HEK293 (cell line): ENCODE results near the gene OR6C65.
"Not testable (repeated sequence)": the region's sequence is repeated elsewhere in the genome, so short reads cannot be mapped to it uniquely, and the experiment has no call there.

Source experiments
- CTCF ChIA-PET: fragments of 350-600 bp; formaldehyde crosslinking; extraction: SDS; loops from one replicate; lab custom pipeline; 2021; ENCODE audit warnings: antibody characterized with exemption; lab: Yijun Ruan, JAX
- POLR2A ChIA-PET: fragments of 300-600 bp; formaldehyde crosslinking; extraction: SDS; loops from one replicate; lab custom pipeline; 2020; ENCODE audit warnings: antibody characterized with exemption, inconsistent platforms; lab: Yijun Ruan, JAX
- H3K27ac ChIP-seq: fragments of 200-500 bp; sonication (Bioruptor generic); 2 replicates; pipeline ENCODE4 v1.5.1; 2014; ENCODE audit warnings: low read depth, low read length, control low read depth, inconsistent platforms; ENCODE audit errors: extremely low read depth
- H3K36me3 ChIP-seq, 2 experiments: fragments of 200-500 bp in 1 of 2; sonication (Bioruptor generic) in 1 of 2; 1 replicate in 1 of 2; 2 replicates in 1 of 2; pipeline ENCODE4 v1.5.1; 2014 to 2017; ENCODE audit warnings: inconsistent platforms in 2 of 2, low read length in 2 of 2; ENCODE audit not compliant: control insufficient read depth in 2 of 2, insufficient read depth in 1 of 2
- H3K4me1 ChIP-seq: fragments of 200-500 bp; sonication (Bioruptor generic); 2 replicates; pipeline ENCODE4 v1.5.1; 2014; ENCODE audit warnings: mild to moderate bottlenecking, low read length, inconsistent platforms; ENCODE audit not compliant: control insufficient read depth, insufficient read depth
- H3K4me3 ChIP-seq: 2 replicates; pipeline ENCODE4 v1.5.1; 2011; ENCODE audit warnings: low read depth, mild to moderate bottlenecking, control low read depth, low read length, moderate library complexity
- H3K9me3 ChIP-seq: fragments of 200-500 bp; sonication (Bioruptor generic); 2 replicates; pipeline ENCODE4 v1.5.1; 2014; ENCODE audit warnings: low read depth, low read length, inconsistent platforms; ENCODE audit not compliant: control insufficient read depth, insufficient read depth
- INSM2 ChIP-seq: fragments of 450-650 bp; formaldehyde crosslinking; IDR thresholded peaks from 2 replicates; pipeline ENCODE4 v1.5.1; 2016; ENCODE audit warnings: missing biosample characterization, missing genetic modification characterization
- OSR2 ChIP-seq: fragments of 450-650 bp; formaldehyde crosslinking; IDR thresholded peaks from 2 replicates; pipeline ENCODE4 v1.5.1; 2016; ENCODE audit warnings: missing biosample characterization, missing genetic modification characterization
- PATZ1 ChIP-seq: fragments of 450-650 bp; formaldehyde crosslinking; IDR thresholded peaks from 2 replicates; pipeline ENCODE4 v1.5.1; 2016; ENCODE audit warnings: missing biosample characterization, missing genetic modification characterization
- PRDM10 ChIP-seq: fragments of 450-650 bp; formaldehyde crosslinking; IDR thresholded peaks from 2 replicates; pipeline ENCODE4 v1.5.1; 2016; ENCODE audit warnings: missing biosample characterization, missing genetic modification characterization
- ZBTB20 ChIP-seq: fragments of 450-650 bp; formaldehyde crosslinking; IDR thresholded peaks from 2 replicates; pipeline ENCODE4 v1.5.1; 2016; ENCODE audit warnings: missing biosample characterization, missing genetic modification characterization
- ZBTB44 ChIP-seq: fragments of 450-650 bp; IDR thresholded peaks from 2 replicates; pipeline ENCODE4 v1.5.1; 2018; ENCODE audit warnings: missing biosample characterization, mild to moderate bottlenecking, missing genetic modification characterization
- ZBTB8A ChIP-seq: fragments of 450-650 bp; formaldehyde crosslinking; IDR thresholded peaks from 2 replicates; pipeline ENCODE4 v1.5.1; 2016; ENCODE audit warnings: missing biosample characterization, missing genetic modification characterization
- ZNF140 ChIP-seq: fragments of 450-650 bp; formaldehyde crosslinking; IDR thresholded peaks from 2 replicates; pipeline ENCODE4 v1.5.1; 2016; ENCODE audit warnings: missing biosample characterization, missing genetic modification characterization
- ZNF146 ChIP-seq: fragments of 450-650 bp; formaldehyde crosslinking; IDR thresholded peaks from 2 replicates; pipeline ENCODE4 v1.5.1; 2016; ENCODE audit warnings: missing biosample characterization, missing genetic modification characterization
- ZNF19 ChIP-seq: fragments of 450-650 bp; formaldehyde crosslinking; IDR thresholded peaks from 2 replicates; pipeline ENCODE4; 2016; ENCODE audit warnings: missing biosample characterization, missing genetic modification characterization, low read depth
- ZNF23 ChIP-seq: fragments of 450-650 bp; formaldehyde crosslinking; IDR thresholded peaks from 2 replicates; pipeline ENCODE4 v1.5.1; 2016; ENCODE audit warnings: missing biosample characterization, missing genetic modification characterization, borderline replicate concordance
- ZNF341 ChIP-seq: fragments of 450-650 bp; formaldehyde crosslinking; IDR thresholded peaks from 2 replicates; pipeline ENCODE4; 2016; ENCODE audit warnings: low read depth, missing biosample characterization, missing genetic modification characterization
- ZNF362 ChIP-seq: fragments of 450-650 bp; formaldehyde crosslinking; IDR thresholded peaks from 2 replicates; pipeline ENCODE4 v1.5.1; 2016; ENCODE audit warnings: missing biosample characterization, missing genetic modification characterization
- ZNF426 ChIP-seq: fragments of 450-650 bp; formaldehyde crosslinking; IDR thresholded peaks from 2 replicates; pipeline ENCODE4 v1.5.1; 2017; ENCODE audit warnings: missing biosample characterization, missing genetic modification characterization, mild to moderate bottlenecking, inconsistent platforms, moderate library complexity
- ZNF433 ChIP-seq: fragments of 450-650 bp; formaldehyde crosslinking; IDR thresholded peaks from 2 replicates; pipeline ENCODE4 v1.5.1; 2016; ENCODE audit warnings: missing biosample characterization, missing genetic modification characterization, low read depth
- ZSCAN4 ChIP-seq: fragments of 450-650 bp; formaldehyde crosslinking; IDR thresholded peaks from 2 replicates; pipeline ENCODE4 v1.5.1; 2017; ENCODE audit warnings: missing biosample characterization, missing genetic modification characterization

The OR6C65 gene

GRCh38 chr12:55428331-55429243, 28.3 kb downstream of the OR6C65 start (continued):
- TF ChIP-seq PRDM10 (tag by site-specific recombination) (no peak), ZNF19 (tag by site-specific recombination) (no peak), ZNF362 (no peak), ZBTB44 (no peak), ZNF426 (tag by site-specific recombination) (no peak), ZBTB20 (no peak), PATZ1 (tag by site-specific recombination) (no peak)

GRCh38 chr12:55441233-55441632, 40.9 kb downstream of the OR6C65 start:
- H3K4me3 ChIP-seq, H3K27ac ChIP-seq, CTCF ChIA-PET, POLR2A ChIA-PET, H3K4me1 ChIP-seq, H3K9me3 ChIP-seq, H3K36me3 ChIP-seq: not testable (repeated sequence)

GRCh38 chr12:55443776-55444175, 43.4 kb downstream of the OR6C65 start, which contains the start of gene OR6C2:
Gene OR6C2, plus strand, starts transcription at chr12:55444076. Its CDS starts 8,138 bp downstream, at chr12:55452214.
- Histone ChIP-seq H3K9me3 (no peaks in the 10 kb centered on the region), H3K4me3 (no peak within 1 kb of the TSS), H3K4me1 (no peaks in the 10 kb centered on the region), H3K36me3 (no peaks in the 10 kb centered on the region), H3K27ac (no peak within 1 kb of the TSS)
- CTCF ChIA-PET = no interaction called here
- POLR2A ChIA-PET = no interaction called here
- TF ChIP-seq ZNF140 (tag by site-specific recombination) = no peak
- TF ChIP-seq INSM2 (tag by site-specific recombination) = no peak
- no peak for TF ChIP-seq ZNF146 (tag by site-specific recombination)
- no peak for TF ChIP-seq ZSCAN4 (tag by site-specific recombination)
- no peak for TF ChIP-seq ZNF433 (tag by site-specific recombination)
- TF ChIP-seq ZBTB8A = no peak
- TF ChIP-seq ZNF341 (tag by site-specific recombination) = no peak
- no peak for TF ChIP-seq ZNF23 (tag by site-specific recombination)
- TF ChIP-seq OSR2 (tag by site-specific recombination) = no peak
